Measurements from ENCODE around the gene PRM1. TPM values are rescaled to one million over a fixed set of nuclear protein-coding genes. Genes with fewer than 3 reads are reported as not detected.
"Not testable (repeated sequence)": the region's sequence is repeated elsewhere in the genome, so short reads cannot be mapped to it uniquely, and the experiment has no call there.

PRM1 gene
- total RNA-seq, 1 experiment from 2014 or later: not detected

DNA sequence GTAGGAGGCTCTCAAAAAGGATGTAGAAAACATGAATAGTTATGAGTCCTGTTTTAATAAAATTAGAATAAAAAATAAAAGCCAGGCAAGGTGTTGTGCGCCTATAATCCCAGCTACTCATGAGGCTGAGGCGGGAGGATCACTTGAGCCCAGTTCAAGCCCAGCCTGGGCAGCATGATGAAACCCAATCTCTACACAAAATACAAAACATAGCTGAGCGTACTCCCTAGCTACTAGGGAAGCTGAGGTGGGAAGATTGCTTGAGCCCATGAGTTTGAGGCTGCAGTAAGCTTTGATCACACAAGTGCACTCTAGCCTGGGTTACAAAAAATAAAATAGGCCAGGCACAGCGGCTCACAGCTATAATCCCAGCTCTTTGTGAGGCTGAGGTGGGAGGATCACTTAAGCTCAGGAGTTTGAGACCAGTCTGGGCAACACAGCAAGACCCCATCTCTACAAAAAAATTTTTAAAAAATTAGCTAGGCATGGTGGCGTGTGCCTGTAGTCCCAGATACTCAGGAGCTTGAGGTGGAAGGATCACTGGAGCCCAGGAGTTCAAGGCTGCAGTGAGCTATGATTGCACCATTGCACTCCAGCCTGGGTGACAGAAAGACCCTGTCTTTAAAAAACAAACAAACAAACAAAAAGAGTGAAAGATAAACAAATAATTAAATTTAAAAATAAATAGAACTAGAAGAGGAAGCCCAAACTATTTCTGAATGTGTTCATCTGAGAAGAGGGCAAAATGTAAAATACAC is 17.2 kb upstream of the PRM1 start:
- DNase-seq (ENCODE audit: low spot score): no peak

DNA sequence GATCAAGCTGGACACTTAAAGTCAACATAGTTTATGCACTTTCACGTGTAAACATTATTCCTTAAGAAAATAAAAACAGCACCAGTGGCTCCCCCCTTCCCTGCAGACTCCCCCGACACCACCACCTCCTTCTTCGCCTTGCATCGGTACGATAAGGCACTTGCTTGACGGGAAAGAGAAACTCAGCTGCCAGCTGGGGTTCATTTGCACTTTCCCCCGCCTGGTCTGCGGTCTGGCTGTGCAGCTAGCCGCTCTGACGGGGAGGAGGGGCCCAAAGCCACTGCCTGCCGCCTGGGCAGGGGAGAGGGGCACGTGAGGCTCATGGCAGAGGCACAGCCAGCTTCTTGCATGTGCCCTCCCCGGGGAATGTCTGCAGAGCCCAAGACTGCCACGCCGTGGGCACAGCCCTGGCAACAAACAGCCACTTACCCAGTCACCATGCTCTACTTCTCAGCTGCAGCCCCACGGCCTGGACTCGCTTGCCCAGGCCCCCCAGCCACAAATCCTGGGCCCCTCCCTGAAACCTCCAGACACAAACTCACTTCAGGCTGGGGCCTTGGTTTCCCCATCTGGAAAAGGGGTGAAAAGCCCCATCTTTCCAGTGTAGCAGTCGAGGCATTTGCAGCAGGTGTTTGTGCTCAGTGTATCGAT is 16.5 kb upstream of the PRM1 start:
- peak; percentile 40 for DNase-seq (ENCODE audit: low spot score)

DNA sequence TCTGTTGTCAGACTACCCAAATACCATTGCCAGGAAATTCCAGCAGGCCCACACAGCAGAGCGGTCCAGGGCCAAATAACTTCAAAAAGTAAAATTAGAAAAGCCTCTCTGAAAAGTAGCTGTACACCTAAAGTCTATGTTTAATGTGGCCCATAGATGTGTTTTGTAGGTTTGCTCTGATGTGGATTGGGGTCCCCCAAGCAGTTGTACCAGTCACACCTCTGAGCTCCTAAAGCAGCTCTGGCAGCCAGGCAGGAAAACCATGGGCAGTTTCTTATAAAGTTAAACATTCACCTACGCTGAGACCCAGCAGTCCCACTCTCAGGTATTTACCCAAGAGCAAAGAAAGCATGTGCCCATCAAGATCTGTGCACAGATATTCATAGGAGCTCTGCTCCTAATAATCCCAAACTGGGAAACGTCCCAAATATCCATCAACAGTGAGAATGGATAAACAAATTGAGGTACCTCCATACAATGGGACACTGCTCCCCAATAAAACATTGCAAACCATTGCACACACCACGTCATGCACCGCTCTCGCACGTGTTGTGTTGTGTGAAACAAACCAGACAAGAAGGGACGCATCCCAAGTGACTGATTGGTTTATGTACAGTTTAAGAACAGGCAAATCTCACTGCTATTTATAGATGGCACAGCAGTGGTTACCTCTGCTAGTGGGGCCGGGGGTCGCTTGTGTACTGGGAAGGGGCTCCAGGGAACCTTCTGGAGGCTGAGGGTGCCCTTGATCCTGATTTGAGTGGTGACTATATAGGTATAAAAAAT is 15.8 kb upstream of the PRM1 start:
- DNase-seq (ENCODE audit: low spot score): no peak

DNA sequence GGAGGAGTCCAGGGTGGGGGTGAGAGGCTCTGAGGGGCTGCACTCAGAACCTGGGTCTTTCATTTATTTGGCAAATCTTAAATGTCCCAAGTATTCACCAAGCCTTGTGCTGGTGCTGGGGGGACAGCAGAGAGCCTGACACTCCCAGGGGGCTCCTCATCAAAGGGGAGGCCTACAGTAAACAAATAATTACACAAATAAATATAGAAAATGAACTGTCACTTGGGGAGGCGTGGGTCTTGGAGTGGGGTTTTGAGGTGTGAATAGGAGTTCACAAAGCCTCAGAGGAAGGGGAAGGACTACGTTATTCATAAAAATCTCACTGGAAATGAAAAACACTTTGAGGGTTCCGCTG is 15.2 kb upstream of the PRM1 start:
- no peak for DNase-seq (ENCODE audit: low spot score)

DNA sequence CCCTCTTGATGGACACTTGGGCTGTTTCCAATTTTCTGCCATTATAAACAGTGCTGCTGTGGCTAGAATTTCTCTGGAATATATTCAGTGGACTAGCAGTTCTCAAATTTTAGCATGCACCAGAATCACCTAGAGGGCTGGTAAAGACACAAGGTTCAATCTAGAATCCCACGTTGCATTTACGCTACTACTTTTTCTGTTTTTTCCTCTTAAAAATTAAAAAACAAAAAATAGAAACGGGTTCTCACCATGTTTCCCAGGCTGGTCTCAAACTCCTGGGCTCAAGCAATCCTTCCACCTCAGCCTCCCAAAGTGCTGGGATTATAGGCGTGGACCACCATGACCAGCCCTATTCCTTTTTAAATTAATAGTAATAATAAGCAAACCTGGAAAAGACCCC is 14.5 kb upstream of the PRM1 start:
- no peak for DNase-seq (ENCODE audit: low spot score)

DNA sequence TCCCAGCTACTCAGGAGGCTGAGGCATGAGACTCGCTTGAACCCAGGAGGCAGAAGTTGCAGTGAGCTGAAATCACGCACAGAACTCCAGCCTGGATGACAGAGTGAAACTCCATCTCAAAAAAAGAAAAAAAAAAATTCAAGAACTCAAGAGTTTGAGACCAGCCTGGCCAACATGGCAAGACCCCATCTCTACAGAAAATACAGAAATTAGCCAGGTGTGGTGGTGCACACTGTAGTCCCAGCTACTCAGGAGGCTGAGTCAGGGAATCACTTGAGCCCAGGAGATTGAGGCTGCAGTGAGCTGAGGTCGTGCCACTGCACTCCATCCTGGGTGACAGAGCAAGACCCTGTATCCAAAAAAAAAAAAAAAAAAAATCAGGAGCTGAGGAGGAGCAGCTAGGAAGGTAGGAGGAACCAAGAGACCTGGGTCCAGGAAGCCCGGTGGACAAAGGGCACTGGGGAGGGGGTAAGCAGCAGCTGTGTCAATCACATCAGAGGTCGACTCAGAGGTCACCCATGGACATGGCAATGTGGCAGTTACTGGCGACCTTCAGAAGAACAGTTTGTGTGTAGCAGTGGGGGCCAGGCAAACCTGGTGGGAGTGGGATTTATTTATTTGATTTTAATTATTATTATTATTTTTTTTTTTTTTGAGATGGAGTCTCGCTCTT is 11.1 kb upstream of the PRM1 start:
- DNase-seq (ENCODE audit: low spot score): no peak

DNA sequence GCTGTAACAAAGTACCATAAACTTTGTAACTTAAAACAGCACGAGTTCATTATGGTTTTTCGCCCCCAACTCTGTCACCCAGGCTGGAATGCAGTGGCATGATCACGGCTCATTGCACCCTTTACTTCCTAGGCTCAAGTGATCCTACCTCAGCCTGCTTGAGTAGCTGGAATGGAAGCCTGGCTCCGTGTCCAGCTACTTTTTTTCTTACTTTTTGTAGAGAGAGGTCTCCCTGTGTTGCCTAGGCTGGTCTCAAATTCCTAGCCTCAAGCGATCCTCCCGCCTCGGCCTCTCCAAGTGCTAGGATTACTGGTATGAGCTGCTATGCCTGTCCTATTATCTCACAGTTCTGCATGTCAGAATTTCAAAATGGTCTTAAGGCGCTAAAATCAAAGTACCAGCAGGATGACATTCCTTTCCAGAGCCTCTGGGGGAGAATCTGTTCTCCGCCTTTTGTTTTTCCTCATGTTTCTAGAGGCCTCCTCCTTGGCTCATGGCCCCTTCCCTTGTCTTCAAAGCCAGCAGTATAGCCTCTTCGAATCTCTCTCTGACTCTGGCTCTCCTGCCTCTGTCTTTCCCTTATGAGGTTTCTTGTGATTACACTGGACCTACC is 10.1 kb upstream of the PRM1 start:
- no peak for DNase-seq (ENCODE audit: low spot score)

DNA sequence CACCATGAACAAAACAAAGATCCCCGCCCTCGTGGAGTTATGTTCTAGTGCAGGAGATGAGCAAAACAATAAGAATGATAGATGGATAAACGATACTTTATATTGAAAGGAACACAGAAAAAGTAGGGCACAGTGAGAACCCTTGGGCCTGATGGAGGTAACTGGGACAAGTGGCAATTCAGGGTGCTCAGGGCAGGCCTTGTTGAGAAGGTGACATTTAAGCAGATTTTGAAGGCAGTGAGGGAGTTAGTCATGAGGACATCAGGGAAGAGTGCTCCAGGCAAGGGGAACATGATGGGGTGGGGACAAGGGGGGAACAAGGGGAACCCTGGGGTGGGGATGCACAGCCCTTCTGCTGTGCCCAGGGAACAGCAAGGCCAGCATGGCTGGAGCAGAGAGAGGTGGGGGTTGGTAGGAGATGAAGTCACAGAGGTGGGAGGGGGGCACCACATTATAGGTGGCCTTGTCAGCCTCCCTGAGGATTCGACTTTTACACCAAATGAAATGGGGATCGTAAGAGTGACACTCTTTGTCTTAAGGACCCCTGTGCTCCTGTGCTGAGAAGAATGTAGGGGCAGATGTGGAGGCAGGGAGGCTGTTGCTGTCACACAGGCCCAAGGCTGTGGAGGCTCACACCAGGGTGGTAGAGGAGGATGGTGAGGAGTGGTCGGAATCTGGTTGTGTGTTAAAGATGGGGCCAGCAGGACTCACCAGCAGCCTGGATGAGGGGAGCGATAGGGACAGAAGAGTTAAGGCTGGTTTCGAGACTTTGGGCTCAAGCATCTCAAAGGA is 9.2 kb upstream of the PRM1 start:
- no peak for DNase-seq (ENCODE audit: low spot score)

DNA sequence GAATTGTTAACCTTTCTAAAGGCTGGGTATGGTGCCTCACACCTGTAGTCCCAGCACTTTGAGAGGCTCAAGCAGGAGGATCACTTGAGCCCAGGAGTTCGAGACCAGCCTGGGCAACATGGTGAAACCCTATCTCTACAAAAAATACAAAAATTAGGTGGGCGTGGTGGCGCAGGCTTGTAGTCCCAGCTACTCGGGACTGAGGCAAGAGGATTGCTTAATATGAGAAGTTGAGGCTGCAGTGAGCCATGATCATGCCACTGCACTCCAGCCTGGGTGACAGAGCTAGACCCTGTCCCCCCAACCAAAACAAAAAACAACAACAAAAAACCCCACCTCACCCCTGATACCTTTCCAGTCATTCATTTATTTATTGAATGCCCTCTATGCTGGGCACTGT is 8.6 kb upstream of the PRM1 start:
- not testable (repeated sequence) for DNase-seq (ENCODE audit: low spot score)

DNA sequence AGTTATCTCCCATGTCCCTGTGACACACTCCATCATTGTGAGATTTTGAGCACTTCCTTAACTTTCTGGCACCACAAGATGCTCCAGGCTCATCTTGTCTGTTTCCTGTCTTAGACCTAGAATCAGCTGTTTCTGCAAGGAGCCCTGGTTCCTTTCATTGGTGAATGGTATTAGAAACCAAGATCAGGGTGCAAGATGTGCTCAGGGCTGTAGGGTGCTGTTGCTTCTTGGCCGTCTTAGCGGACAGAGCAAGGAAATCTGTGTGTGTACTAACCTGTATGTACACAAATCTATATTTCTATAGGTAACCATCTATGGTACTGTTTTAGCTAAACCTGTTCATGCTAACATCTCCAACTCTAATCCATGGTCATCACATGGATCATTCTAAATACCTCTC is 8.1 kb upstream of the PRM1 start:
- no peak for DNase-seq (ENCODE audit: low spot score)

DNA sequence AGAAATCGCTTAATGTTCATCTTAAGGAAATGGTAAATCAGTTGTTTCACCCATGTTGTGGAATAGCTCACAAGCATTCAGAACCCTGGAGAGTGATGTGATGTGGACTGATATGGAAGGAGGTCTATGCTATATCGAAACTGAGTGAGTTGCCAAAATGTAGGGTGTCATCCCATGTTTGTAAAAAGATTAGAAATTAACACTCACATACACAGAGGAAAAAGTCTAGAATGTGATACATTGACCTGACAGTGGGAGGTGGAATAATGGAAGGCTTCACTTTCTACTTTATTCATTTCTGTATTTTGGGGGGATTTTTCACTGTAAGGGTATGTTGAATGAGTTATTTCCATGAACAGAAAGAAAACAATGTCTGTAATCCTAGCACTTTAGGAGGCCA is 4.7 kb upstream of the PRM1 start:
- DNase-seq (ENCODE audit: low spot score): no peak

DNA sequence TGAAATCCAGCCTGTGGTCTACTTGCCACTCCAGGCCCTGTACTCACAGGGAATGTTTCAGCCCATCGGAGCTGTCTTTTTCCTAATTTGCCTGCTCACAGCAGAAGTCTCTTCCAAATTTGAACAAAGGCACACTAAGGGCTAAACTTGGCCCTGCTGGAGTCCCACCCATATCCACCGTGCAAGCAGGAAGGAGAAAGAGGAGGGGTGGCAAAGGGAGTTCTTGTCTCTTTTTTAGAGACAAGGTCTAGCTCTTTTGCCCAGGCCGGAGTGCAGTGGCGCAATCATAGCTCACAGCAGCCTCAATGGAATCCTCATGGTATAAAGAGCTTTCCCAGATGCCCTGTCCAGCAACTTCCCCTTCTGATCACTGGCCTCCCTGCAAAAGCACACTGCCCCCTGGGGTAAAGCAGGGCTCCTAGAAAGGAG is 2.7 kb upstream of the PRM1 start:
- no peak for DNase-seq (ENCODE audit: low spot score)

DNA sequence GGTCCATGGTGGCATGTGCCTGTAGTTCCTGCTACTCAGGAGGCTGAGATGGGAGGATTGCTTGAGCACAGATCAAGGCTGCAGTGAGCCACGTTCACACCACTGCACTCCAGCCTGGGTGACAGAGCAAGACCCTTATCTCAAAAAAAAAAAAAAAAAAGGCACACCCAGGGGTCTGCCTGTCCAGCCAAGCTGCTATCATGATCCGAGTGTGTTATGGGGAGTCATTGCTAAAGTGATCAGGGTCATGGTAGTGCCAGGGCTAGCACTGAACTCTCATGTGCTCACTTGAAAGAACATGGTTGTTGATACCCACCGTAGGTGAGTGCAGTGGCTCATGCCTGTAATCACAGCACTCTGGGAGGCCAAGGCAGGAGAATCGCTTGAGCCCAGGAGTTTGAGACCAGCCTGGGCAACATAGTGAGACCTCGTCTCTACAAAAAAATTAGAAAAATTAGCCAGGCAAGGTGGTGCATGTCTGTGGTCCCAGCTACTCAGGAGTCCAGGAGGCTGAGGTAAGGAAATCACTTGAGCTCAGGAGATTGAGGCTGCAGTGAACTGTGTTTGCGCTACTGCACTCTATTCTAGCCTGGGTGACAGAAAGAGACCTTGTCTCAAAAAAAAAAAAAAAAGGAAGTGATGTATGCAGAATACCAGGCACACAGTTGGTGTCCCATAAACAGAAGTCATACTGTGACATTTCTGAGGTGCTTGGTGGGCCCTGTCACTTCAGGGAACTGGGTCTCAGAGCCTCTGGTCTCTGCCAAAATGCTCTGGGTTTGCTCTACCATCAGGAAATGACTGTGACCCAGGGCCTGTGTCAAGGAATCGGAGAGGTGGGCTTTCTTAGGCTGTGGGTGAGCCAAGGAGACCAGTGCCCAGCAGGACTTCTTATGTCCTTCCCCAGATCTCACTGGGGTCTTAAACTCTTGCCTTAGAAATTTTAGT is 2.2 kb downstream of the PRM1 start:
- no peak for DNase-seq (ENCODE audit: low spot score)

DNA sequence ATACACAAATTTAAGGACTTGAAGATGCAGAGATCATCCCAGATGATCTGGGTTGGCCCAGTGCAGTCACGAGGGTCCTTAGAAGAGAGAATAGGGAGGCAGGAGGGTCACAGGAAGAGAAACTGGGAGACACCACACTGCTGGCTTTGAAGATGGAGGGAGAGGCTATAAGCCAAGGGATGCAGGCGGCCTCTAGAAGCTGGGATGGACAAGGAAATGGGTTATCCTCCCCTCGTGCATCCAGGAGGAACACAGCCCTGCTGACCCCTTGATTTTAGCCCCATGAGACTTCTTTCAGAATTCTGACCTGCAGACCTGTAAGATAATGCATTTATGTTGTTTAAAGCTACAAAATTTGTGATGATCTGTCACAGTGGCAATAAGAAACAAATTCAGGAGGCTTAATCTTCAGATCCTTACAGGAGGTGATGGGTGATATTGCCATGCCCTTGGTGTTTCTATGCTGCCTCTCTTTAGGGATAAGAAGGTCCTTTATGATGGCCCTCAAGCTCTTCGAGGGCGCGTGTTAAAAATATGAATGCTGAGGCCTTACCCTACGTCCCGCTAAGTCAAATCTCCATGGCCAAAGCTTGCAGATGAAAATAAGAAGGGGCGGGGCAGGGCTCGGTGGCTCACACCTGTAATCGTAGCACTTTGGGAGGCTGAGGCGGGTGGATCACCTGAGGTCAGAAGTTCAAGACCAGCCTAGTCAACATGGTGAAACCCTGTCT is 3.4 kb downstream of the PRM1 start:
- DNase-seq (ENCODE audit: low spot score): no peak

DNA sequence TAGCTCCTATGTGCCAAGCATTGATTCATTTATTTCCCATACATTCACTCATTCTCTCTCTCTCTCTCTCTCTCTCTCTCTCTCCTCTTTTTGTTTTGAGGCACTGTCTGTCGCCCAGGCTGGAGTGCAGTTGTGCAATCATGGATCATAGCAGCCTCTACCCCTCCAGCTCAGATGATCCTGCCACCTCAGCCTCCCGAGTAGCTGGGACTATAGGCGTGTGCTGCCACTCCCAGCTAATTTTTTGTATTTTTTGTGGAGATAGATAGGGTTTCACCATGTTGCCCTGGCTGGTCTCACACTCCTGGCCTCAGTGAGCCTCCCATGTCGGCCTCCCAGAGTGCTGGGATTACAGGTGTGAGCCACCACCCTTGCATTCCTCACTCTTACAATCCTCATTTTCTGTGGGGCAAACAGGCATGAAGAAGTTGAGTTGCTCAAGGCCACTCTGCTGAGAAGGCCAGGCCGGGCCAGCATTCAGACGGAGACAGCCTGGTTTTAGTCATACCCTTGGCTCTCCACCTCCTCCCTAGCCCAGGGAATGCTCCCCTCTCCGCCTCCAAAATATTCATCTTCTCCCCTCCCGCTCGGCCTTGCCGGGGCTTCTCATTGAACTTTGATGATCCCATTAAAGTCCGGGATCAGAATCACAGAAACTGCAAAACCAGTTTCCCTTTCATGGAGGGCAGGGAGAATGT is 4.1 kb downstream of the PRM1 start:
- no peak for DNase-seq (ENCODE audit: low spot score)

DNA sequence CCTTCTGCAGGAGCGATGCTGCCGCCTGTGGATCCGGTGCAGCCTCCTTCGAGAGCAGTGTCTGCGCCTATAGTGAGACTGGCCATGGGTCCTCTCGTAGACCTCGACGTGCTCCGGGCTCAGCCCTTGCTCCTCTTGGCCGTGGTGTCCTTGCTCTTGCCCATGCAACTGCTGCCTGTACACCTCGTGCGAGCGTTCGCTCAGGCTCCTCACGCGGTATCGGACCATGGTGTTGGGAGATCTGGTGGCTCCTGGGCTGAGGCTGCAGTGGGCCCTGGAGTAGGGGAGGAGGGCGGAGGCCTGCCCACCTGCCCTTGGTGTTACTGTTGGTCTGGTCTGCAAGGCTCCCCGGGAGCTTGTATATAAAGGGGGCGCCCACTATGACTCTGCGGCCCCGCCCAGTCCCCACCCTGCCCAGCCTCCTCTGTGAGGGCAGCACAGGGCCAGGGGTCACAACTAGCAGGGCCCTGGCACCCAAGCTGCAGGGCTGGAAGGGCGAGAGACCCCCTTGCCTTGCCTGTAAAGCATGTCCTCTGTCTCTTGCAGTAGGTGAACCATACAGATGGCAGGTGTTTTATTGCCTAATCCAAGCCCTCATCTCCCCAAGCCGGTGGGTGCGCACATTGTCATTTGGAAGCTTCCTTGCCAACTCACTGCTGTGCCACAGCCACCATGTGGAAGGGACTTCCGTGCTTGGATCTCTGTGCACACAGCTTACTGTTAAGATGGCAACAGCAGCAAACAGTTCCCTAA is 4.8 kb downstream of the PRM1 start, which contains the start of gene PRM2:
PRM2 (minus strand) TSS at position 338 of the 753 bp plus-strand sequence; CDS start at position 228, 110 bp downstream.
- no peak for DNase-seq (ENCODE audit: low spot score)

DNA sequence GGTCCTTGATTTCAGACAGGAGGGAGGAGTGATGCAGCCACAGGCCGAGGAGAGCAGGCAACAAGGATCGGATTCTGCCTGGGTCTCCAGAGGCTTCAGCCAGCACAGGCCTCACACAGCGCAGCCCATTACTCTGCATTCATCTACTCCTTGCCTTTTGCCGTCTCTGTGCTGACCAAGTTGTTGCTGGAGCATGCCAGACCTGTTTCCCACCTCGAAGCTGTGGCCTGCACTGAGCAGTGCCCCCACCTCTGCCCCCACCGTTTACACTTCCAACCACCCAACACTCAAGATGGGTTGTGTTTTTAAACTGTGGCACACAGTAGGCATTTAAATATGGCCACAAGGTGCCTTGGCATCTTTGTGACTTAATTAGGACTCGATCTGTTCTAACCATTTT is 6.2 kb downstream of the PRM1 start:
- DNase-seq (ENCODE audit: low spot score): no peak
